Esophagus muscularis mucosa (tissue), 3 donors: ENCODE measurements around the gene VAMP8.
"Not testable (repeated sequence)": the region's sequence is repeated elsewhere in the genome, so short reads cannot be mapped to it uniquely, and the experiment has no call there.

ENCODE experiments used
- POLR2A ChIP-seq: fragments of 450-650 bp; IDR thresholded peaks from one replicate; pipeline ENCODE4 v1.6.1; 2017; ENCODE audit warnings: antibody characterized with exemption, moderate library complexity, mild to moderate bottlenecking, low read depth
- POLR2AphosphoS5 ChIP-seq, 2 donors: sonication (generic); formaldehyde crosslinking; IDR thresholded peaks; one replicate each; pipeline ENCODE4 v1.6.1; 2017; ENCODE audit warnings: antibody characterized with exemption in 2 of 2
- TF ChIP-seq, protein P1 (sequence below), 3 experiments: fragments of 200-600 bp in 2 of 3; fragments of 450-650 bp in 1 of 3; sonication (generic) in 2 of 3; IDR thresholded peaks; one replicate each; pipeline ENCODE4 v1.5.1; 2017 to 2019; ENCODE audit warnings: antibody characterized with exemption in 3 of 3, mild to moderate bottlenecking in 2 of 3, moderate library complexity in 1 of 3

DNA sequence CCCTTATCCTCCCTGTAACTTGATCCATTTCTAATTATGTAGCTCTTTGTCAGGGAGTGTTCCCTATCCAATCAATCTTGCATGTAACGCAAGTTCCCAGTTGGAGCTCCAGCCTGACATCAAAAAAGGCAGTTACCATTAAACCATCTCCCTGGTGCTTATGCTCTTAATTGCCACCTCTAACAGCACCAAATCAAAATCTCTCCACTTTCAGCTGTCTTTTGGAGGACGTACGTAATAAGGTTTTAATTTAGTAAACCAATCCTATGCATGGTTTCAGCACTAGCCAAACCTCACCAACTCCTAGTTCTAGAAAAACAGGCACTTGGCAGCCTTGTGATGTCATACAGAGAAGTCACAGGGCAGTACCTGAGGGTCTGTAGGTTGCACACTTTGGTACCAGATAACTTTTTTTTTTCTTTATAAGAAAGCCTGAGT, 33.1 kb upstream of the VAMP8 start:
- TF ChIP-seq, protein P1, sequence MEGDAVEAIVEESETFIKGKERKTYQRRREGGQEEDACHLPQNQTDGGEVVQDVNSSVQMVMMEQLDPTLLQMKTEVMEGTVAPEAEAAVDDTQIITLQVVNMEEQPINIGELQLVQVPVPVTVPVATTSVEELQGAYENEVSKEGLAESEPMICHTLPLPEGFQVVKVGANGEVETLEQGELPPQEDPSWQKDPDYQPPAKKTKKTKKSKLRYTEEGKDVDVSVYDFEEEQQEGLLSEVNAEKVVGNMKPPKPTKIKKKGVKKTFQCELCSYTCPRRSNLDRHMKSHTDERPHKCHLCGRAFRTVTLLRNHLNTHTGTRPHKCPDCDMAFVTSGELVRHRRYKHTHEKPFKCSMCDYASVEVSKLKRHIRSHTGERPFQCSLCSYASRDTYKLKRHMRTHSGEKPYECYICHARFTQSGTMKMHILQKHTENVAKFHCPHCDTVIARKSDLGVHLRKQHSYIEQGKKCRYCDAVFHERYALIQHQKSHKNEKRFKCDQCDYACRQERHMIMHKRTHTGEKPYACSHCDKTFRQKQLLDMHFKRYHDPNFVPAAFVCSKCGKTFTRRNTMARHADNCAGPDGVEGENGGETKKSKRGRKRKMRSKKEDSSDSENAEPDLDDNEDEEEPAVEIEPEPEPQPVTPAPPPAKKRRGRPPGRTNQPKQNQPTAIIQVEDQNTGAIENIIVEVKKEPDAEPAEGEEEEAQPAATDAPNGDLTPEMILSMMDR (IDR thresholded peaks at IDR 0.05) = not testable (repeated sequence)
- TF ChIP-seq POLR2A; POLR2AphosphoS5 (IDR thresholded peaks at IDR 0.05): not testable (repeated sequence)
